NCI-H146 (cell line): ENCODE results near the gene CLUH.
A peak's percentile ranks its signal among the peaks of the same experiment; 100 is the strongest.

Experiments used
- DNase-seq: peaks from one replicate; lab custom pipeline; 2025; lab: John Stamatoyannopoulos, UW

Gene CLUH

GRCh38 chr17:2718150-2718938 lies 6.8 kb upstream of the CLUH start:
- DNase-seq = no peak

- DNase-seq = no peak
These were observed 5.1 kb upstream of the CLUH start for GRCh38 chr17:2716649-2717048.

GRCh38 chr17:2713881-2714280 lies 2.3 kb upstream of the CLUH start:
- DNase-seq = no peak

- peak; percentile 28 for DNase-seq
These were observed 908 bp upstream of the CLUH start for GRCh38 chr17:2712300-2713043.

- DNase-seq = peak; percentile 37
These were observed 559 bp downstream of the CLUH start for GRCh38 chr17:2710803-2711607.

GRCh38 chr17:2710071-2710802 lies 1.3 kb downstream of the CLUH start:
- DNase-seq = no peak

- no peak for DNase-seq
These were observed 2.3 kb downstream of the CLUH start for GRCh38 chr17:2709183-2709661.

- no peak for DNase-seq
These were observed 2.9 kb downstream of the CLUH start for GRCh38 chr17:2708585-2709182.

GRCh38 chr17:2707721-2708584 lies 3.6 kb downstream of the CLUH start:
- DNase-seq = no peak

- no peak for DNase-seq
These were observed 4.6 kb downstream of the CLUH start for GRCh38 chr17:2706911-2707510.

GRCh38 chr17:2705888-2706795 lies 5.4 kb downstream of the CLUH start:
- no peak for DNase-seq

- no peak for DNase-seq
These were observed 6.3 kb downstream of the CLUH start for GRCh38 chr17:2705263-2705662.

GRCh38 chr17:2704890-2705248 lies 6.7 kb downstream of the CLUH start:
- DNase-seq = no peak

- no peak for DNase-seq
These were observed 7.3 kb downstream of the CLUH start for GRCh38 chr17:2704031-2704889.

- no peak for DNase-seq
These were observed 8.0 kb downstream of the CLUH start for GRCh38 chr17:2703606-2704005.

GRCh38 chr17:2703181-2703580 lies 8.4 kb downstream of the CLUH start:
- no peak for DNase-seq

GRCh38 chr17:2701996-2702741 lies 9.4 kb downstream of the CLUH start:
- DNase-seq = no peak
